ENCODE results near the gene SHH.

The SHH gene

DNA sequence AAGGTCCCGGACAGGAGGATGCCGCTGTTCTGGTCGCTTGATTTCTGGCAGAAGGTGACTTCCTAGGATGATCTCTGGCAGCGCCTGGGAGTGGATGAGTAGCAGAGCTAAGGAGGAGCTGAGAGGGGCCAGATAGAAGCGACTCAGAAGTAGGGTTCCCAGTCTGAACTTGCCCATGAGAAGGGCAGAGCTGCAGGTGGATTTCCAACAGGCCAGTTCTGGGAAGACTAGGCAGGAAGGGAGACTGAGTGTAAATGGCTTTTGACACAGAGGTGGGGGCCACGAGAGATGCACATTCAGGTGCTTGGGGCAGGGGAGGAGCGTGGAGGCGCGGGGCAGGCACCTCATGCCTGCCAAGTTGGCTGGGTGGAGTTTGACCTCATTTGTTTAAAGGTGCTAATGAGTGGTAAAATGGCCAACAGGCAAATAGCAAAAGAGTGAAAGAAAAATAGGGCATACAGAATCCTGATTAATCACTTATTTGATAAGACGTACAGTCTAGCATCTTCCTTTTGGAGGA, 58.8 kb downstream of the SHH start:
- Histone ChIP-seq H3K9me2 (replicated peaks; ENCODE audit: low read depth, low read length) (no peaks in the 10 kb centered on the region), H3K79me2 (ENCODE audit: insufficient read depth, low read length) (peaks cover 99% of the 10 kb centered on the region), H3K9ac (ENCODE audit: low read depth, low read length, poor library complexity, severe bottlenecking) (no peak overlapping the region), H3K9me3 (ENCODE audit: insufficient read depth, low read depth, low read length) (0 out of 2 replicates have a peak, but pooled peaks cover 3% of the 10 kb centered on the region), H3K27me3 (ENCODE audit: insufficient read depth, low read length, poor library complexity, severe bottlenecking) (no peaks in the 10 kb centered on the region), H3K4me3 (ENCODE audit: low read length, poor library complexity, severe bottlenecking) (no peak overlapping the region), H2AFZ (ENCODE audit: low read length) (no peak overlapping the region), H3K36me3 (ENCODE audit: insufficient read depth, low read length) (peaks cover 65% of the 10 kb centered on the region), H4K20me1 (ENCODE audit: insufficient read depth, low read length, poor library complexity, severe bottlenecking) (peaks cover 25% of the 10 kb centered on the region), H3K4me1 (ENCODE audit: insufficient read depth, low read length, poor library complexity, severe bottlenecking) (peaks cover 8% of the 10 kb centered on the region), H3K4me2 (ENCODE audit: low read depth, low read length, poor library complexity, severe bottlenecking) (no peak overlapping the region), H3F3A (ENCODE audit: low read depth) (no peaks in the 10 kb centered on the region)
- TF ChIP-seq EZH2phosphoT487 (IDR thresholded peaks at IDR 0.05; ENCODE audit: borderline replicate concordance) = no peak
- TF ChIP-seq, protein P1, sequence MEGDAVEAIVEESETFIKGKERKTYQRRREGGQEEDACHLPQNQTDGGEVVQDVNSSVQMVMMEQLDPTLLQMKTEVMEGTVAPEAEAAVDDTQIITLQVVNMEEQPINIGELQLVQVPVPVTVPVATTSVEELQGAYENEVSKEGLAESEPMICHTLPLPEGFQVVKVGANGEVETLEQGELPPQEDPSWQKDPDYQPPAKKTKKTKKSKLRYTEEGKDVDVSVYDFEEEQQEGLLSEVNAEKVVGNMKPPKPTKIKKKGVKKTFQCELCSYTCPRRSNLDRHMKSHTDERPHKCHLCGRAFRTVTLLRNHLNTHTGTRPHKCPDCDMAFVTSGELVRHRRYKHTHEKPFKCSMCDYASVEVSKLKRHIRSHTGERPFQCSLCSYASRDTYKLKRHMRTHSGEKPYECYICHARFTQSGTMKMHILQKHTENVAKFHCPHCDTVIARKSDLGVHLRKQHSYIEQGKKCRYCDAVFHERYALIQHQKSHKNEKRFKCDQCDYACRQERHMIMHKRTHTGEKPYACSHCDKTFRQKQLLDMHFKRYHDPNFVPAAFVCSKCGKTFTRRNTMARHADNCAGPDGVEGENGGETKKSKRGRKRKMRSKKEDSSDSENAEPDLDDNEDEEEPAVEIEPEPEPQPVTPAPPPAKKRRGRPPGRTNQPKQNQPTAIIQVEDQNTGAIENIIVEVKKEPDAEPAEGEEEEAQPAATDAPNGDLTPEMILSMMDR (conservative IDR thresholded peaks at IDR 0.05; ENCODE audit: low read length) = no peak

DNA sequence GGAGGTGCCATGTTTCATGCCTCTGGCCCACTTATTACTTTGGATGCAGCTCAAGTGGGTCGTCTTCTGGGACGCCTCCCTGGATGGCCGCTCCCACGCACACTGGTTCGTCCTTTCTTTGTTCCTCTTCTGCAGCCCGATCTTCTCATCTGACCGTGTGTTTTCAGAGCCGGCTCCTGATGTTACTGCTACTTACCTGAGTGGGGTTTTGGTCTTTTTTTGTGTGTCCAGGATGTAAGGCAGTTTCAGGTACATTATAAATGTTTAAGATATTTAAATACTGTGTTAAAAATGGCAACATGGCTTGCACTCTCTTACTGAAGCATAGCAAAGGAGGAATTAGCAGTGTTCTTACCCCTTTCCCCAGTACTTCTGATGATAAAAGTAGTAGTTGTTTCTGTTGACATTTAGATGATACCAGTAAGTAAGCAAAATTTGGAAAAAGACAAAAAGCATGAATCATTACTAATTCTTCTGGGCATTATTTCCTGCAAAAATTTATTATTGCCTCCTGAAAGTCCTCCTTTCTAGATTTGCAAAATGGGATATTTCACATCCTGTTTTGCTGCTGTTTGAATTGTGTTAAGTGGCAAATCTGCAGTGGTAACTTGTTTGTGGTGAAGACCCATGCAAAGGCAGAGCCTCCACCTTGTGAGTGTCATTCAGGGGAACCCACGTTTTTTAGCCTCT, 59.4 kb downstream of the SHH start:
- H3K36me3 ChIP-seq (ENCODE audit: insufficient read depth, low read length) = peaks cover 65% of the 10 kb centered on the region
- H3K27me3 ChIP-seq (ENCODE audit: insufficient read depth, low read length, poor library complexity, severe bottlenecking) = no peaks in the 10 kb centered on the region
- no peaks in the 10 kb centered on the region for H3K9me2 ChIP-seq (replicated peaks; ENCODE audit: low read depth, low read length)
- peaks cover 99% of the 10 kb centered on the region for H3K79me2 ChIP-seq (ENCODE audit: insufficient read depth, low read length)
- H3K4me2 ChIP-seq (ENCODE audit: low read depth, low read length, poor library complexity, severe bottlenecking) = no peak overlapping the region
- no peaks in the 10 kb centered on the region for H3F3A ChIP-seq (ENCODE audit: low read depth)
- no peak overlapping the region for H3K4me3 ChIP-seq (ENCODE audit: low read length, poor library complexity, severe bottlenecking)
- peaks cover 26% of the 10 kb centered on the region for H4K20me1 ChIP-seq (ENCODE audit: insufficient read depth, low read length, poor library complexity, severe bottlenecking)
- no peak overlapping the region for H2AFZ ChIP-seq (ENCODE audit: low read length)
- 0 out of 2 replicates have a peak, but pooled peaks cover 3% of the 10 kb centered on the region for H3K9me3 ChIP-seq (ENCODE audit: insufficient read depth, low read depth, low read length)
- no peak overlapping the region for H3K9ac ChIP-seq (ENCODE audit: low read depth, low read length, poor library complexity, severe bottlenecking)
- no peak for TF ChIP-seq EZH2phosphoT487 (IDR thresholded peaks at IDR 0.05; ENCODE audit: borderline replicate concordance)
- TF ChIP-seq, protein P1 (conservative IDR thresholded peaks at IDR 0.05; ENCODE audit: low read length) = no peak
- peaks cover 8% of the 10 kb centered on the region for H3K4me1 ChIP-seq (ENCODE audit: insufficient read depth, low read length, poor library complexity, severe bottlenecking)

- H3K36me3 ChIP-seq (ENCODE audit: insufficient read depth, low read length) = peaks cover 65% of the 10 kb centered on the region
- no peak overlapping the region for H3K4me2 ChIP-seq (ENCODE audit: low read depth, low read length, poor library complexity, severe bottlenecking)
- H3K4me3 ChIP-seq (ENCODE audit: low read length, poor library complexity, severe bottlenecking) = no peak overlapping the region
- no peaks in the 10 kb centered on the region for H3K9me2 ChIP-seq (replicated peaks; ENCODE audit: low read depth, low read length)
- TF ChIP-seq, protein P1 (conservative IDR thresholded peaks at IDR 0.05; ENCODE audit: low read length) = no peak
- no peak for TF ChIP-seq EZH2phosphoT487 (IDR thresholded peaks at IDR 0.05; ENCODE audit: borderline replicate concordance)
- H3K9ac ChIP-seq (ENCODE audit: low read depth, low read length, poor library complexity, severe bottlenecking) = no peak overlapping the region
- H3K27me3 ChIP-seq (ENCODE audit: insufficient read depth, low read length, poor library complexity, severe bottlenecking) = no peaks in the 10 kb centered on the region
- no peaks in the 10 kb centered on the region for H3K9me3 ChIP-seq (ENCODE audit: insufficient read depth, low read depth, low read length)
- peaks cover 32% of the 10 kb centered on the region for H4K20me1 ChIP-seq (ENCODE audit: insufficient read depth, low read length, poor library complexity, severe bottlenecking)
- no peaks in the 10 kb centered on the region for H3F3A ChIP-seq (ENCODE audit: low read depth)
- peaks cover 99% of the 10 kb centered on the region for H3K79me2 ChIP-seq (ENCODE audit: insufficient read depth, low read length)
- no peak overlapping the region for H2AFZ ChIP-seq (ENCODE audit: low read length)
- peaks cover 8% of the 10 kb centered on the region for H3K4me1 ChIP-seq (ENCODE audit: insufficient read depth, low read length, poor library complexity, severe bottlenecking)
Observed at GRCh38 chr7:155751409-155751808, 60.9 kb downstream of the SHH start.

Data from Loucy (cell line).